ENCODE results near the gene MYO18B.
"Not testable (repeated sequence)": the region's sequence is repeated elsewhere in the genome, so short reads cannot be mapped to it uniquely, and the experiment has no call there.

MYO18B gene, protein sequence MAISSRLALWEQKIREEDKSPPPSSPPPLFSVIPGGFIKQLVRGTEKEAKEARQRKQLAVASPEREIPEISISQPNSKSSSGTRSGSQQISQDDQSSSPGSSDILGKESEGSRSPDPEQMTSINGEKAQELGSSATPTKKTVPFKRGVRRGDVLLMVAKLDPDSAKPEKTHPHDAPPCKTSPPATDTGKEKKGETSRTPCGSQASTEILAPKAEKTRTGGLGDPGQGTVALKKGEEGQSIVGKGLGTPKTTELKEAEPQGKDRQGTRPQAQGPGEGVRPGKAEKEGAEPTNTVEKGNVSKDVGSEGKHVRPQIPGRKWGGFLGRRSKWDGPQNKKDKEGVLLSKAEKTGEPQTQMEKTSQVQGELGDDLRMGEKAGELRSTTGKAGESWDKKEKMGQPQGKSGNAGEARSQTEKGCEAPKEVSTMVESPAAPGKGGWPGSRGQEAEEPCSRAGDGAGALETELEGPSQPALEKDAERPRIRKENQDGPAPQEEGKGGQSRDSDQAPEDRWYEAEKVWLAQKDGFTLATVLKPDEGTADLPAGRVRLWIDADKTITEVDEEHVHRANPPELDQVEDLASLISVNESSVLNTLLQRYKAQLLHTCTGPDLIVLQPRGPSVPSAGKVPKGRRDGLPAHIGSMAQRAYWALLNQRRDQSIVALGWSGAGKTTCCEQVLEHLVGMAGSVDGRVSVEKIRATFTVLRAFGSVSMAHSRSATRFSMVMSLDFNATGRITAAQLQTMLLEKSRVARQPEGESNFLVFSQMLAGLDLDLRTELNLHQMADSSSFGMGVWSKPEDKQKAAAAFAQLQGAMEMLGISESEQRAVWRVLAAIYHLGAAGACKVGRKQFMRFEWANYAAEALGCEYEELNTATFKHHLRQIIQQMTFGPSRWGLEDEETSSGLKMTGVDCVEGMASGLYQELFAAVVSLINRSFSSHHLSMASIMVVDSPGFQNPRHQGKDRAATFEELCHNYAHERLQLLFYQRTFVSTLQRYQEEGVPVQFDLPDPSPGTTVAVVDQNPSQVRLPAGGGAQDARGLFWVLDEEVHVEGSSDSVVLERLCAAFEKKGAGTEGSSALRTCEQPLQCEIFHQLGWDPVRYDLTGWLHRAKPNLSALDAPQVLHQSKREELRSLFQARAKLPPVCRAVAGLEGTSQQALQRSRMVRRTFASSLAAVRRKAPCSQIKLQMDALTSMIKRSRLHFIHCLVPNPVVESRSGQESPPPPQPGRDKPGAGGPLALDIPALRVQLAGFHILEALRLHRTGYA (N-terminal part only)

DNA sequence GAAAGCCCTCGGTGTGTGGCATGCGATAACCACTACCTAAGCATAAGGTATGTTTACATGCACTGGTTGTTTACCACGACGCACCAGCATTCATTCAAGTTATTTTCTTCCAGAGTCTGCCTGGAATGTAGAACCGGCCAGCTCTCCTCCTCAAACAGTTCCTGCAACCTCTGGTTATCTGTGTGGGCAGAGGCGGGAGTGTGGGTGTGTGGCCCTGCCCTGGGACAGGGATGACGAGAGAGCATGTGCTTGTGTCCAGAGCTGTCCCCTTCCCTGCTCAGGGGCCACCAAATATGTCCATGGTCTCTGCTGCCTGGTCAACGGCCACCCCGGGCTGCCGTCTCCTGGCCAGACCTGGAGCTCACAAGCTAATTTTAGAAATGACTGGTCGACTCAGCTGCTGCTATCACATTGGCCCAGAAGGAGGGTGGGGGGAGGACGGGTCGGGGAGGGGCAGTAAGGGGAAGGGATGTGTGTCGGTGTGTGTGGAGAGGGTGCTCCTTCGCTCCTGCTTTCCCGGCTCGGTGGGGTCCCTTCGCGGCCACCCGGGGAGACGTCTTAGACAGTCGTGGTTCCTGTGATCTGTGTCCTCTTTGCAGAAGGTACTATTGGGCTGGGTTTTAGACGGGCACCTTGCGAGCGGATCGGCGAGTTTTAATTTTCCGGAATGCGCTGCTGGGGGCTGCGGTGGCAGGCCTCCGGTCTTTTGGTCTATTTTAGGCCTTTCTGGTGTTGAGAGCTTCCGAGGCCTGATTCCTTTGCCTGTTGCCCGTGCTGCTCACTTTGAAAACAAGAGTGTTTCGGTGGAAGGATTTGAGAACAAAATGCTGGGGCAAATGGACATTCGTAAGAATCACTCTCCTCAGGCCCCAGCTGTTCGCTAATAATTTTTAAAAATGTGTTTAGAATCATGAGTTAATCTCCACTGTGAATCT lies at the start of gene MYO18B:
Gene MYO18B, plus strand, starts transcription at position 497 of the 935 bp plus-strand sequence. CDS start 18,905 bp downstream, outside the sequence.
- DNase-seq = no peak

DNA sequence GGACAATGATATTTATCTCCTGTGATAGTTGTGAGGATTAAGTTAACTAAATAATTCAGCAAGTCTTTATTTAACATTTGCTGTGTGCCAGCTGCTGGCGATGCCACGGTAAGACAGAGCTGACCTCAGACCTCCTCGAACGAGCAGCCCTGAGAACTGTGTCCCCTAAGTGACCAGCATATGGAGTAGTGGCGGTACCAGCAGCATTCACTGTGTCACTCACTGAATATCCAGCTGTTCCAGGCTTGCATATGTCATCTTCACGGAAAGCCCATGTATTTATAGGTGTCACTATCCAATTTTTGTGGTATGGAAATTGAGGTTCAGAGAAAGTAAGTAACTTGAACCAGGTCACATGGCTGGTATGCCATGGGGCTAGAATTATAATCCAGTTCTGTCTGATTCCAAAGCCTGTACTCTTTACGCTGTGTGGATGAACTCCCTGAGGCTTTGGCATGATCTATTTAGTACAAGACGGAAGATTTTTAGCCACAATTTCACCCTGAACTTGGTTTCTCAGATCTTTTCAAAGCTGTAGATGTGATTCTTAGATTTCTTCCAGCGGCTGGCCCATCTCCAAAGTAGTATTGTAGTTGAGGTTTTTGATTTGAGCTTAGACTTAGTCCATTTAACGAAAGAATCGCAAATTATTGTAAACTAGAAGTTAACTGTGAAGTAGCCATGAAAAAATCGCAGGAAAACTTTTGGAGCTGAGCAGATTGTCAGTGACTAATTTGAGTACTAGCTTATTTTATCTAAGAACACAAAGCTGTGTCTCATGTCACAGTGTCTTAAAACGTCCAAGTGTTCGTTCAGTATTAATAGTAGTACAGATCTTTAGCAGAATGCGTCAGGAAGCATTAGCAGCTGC lies 49.4 kb upstream of the MYO18B start:
- no peak for DNase-seq

DNA sequence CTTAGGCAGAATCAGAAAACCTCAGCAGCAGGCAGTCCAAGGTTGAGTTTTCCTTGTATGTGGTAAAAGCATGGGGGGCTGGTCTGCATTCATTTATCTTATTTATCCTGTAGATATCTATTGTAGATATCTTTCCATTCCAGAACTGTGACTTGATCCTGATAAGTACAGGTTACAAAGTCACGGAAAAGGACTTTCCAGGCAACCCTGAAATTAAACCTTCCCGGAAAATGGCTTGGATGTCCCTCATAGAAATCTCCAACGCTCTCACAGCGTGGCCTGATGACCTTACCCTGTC lies 48.8 kb upstream of the MYO18B start:
- no peak for DNase-seq

DNA sequence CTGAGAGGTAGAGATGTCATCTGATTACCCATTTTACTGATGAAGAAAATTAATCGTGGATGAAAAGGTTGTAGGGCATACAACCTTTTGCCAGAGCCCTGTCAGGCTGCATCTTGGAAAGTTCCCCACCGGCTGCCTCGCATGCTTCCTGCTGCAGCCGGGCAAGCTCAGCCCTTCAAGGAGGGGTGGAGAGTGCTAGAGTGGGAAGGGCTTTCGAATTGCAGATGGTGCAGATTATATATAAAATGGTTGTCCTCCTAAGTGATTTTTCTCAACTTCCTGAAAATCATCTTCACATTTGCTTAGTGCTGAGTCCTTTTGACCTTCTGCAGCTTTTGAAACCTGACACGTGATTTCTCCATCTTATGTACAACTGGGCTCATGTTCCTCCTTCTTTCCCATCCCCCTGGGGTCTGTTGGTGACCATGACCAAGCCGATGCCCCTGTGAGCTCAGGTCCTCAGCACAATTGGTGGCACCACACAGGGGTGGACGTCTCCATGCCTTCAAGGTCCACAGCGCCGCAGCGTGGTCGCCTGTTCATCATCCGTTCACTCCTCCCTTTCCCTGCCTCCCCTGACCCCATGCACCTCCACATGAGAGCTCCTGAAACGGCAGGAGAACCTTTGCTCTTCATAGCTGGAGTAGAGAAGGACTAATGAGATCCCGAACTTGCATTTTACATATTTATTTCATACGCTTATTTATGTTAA lies 47.6 kb upstream of the MYO18B start:
- DNase-seq = no peak

DNA sequence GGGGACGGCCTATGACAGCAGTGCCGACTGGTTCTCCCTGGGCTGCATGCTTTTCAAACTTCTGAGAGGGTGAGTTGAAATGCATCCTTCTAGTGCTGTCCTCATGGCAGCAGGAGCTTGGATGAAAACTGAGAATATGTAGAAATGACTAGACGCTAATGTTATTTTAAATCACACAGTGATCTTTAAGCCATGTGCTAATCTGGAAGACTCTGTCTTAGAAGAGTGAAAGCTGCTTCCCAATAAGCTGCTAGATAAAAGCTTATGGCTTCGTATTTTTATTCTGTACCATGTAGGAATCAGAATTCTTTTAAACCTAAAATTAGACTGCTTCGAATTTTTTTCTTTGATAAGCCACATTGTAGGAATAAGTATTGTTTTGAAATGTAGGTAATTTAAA lies 46.8 kb upstream of the MYO18B start:
- no peak for DNase-seq

DNA sequence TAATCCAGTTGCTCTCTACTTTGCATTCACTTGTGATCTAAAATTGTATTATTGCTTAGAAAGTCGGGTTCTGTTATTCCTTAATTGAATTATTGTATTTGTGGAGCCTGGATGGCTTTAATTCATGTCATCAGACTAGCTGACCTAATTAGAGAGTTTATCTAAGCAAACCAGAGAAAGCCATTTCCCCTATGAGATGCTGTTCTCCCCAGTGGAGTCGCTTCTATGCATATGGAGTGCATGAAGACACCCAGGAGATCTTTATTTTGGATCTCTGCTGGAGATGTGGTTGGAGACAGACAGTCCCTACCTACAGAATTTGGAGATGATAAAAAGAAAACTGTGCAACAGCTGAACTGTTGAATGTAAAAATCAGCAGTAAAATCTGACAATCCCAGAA lies 45.2 kb upstream of the MYO18B start:
- DNase-seq = no peak

DNA sequence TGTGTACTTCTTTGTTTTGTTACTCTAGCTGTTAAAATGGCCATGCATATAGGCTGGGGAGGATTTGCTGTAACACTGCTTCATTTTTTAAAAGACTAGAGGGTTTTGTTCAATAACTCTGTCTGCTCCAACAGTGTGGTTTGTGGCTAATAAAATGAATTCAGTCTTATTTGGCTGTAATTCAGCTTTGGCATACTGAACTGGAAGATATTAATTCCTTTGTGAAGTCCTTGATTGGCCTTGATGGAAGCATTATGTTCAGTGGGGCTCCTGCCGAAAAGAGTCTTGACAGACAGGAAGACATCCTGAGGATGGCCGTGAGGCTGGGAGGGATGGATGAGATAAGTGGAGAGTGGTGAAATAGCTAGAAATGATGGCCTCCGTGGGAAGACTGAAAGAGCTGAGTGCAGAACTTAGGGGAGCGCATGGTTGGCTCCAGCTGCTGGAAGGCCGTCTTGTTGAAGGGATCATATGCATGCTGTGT lies 44.8 kb upstream of the MYO18B start:
- DNase-seq = no peak

DNA sequence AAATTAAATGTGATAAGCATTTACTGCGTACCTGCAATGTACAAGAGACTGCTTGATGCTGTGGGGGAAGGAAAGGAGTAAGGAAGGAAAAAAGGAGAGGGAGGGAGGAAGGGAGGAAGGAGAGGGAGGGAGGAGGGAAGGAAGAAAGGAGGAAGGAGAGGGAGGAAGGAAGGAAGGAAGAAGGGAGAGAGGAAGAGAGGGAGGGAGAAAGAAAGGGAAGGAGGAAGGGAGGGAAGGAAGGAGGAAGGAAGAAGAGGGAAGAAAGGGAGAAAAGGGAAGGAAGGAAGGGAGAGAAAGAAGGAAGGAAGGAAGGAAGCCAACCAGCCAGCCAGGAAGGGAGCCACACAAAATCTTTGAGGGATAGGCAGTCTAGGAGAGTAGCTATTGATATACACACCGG lies 44.0 kb upstream of the MYO18B start:
- DNase-seq = no peak

DNA sequence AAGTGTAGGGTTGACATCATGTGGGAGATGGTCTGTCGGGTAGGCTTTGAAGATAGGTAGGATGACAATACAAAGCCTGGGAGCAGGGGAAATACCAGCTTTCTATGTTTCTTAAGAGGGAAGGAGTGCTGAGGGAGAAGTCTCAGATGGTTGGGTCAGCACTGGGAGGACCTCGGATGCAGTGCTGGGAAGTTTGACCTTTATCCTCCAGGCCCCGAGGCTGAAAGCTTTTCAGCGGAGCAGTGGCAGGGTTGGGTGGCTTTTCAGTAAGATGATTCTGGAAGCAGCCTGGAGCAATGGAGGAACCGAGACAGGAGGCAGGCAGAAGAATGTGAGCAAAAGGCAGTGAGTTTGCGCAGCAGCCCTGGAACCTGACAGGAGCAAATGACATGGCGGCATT lies 43.5 kb upstream of the MYO18B start:
- no peak for DNase-seq

DNA sequence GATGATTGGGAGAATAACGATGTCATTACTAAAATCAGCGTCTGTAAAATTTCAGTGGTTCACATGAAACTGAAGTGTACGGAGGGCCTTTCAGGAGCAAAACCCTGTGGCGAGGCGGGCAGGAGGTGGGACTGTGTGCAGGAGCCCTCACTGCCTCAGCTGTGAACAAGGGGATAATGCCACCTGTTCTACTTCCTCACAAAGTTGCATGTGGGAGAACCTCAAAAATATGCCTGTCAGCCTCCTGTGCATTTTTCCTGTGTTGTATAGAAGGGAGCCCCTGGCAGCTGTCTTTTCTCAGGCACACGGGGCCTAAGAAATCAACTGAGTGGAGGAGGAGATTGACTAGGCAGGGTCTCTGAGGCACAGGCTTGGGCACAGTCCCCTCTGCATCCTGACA lies 43.0 kb upstream of the MYO18B start:
- no peak for DNase-seq

DNA sequence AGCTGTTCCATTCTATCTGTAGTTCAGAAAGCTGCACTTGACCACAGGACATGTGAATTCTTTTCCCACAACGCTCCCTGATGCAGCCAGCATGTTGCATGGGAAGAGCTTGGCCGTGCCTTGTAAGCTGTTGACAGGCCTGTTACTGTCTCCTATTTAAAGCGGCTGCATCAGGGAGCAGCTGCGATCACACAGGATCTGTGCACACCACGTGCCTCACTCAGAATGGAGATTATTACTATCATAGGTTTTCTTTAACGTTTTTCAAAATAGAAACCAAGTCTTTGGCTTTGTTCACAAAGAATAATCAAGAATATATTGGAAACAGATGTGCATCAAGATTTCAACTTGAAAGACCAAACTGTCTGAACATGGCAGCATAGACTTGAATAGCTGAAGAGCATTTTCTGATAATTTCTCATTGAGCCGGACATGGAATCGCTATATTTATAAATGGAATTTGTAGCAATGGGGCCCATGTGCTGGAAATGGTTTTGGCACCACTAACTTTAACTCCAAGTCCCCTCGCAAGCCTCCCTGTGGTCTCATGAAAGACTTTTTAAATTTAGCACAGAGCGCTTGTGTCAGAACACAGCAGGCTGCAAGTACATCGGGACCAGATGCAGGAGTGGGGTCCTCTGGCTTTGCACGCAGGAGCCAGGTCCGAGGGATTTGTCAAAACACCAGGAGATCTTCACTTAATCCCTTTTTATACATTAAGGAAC lies 40.8 kb upstream of the MYO18B start:
- no peak for DNase-seq

DNA sequence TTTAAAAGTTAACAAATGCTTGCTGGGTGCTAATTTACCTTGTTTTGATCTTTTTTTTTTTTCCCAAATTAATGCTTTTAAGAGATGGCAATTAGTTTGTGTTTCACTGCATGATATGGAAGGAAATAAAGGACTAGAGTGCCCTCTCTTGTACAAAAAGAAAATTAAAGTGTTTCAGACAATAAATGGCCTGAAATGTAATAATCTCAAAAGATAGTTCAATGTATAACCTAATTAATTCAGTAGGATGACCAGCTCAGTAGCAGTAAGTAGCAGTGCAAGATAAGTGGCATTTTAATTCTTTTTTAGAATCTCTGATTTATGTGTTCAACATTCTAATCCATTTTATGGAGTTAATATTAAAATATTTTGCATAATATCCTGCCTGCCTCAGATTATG lies 39.9 kb upstream of the MYO18B start:
- DNase-seq = no peak

DNA sequence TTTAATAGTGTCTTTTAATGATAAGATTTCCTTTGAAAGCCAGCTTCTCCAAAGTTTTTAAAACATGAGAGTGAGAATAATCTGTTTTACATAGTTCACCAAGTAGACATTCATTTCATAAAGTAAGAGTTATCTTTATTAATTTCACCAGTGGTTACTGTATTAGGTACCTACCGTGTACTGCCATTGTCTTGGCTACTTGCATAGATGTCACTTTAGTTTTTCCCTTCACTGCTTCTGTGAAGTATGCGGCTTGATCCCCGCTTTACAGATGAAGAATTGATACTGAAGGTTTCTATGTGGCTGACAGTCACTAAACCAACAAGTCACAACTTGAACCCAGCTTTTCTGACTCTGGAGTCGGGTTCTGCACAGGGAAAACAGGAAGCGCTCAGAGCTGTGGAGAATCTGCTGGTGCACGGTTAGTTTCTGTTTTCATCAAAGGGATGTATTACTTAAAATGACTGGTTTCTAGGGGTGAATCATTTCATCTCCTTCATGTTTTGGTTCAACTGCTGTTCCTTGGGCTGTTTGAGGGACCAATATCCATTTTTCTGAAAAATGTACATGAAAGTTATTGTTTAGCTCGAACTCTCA lies 39.3 kb upstream of the MYO18B start:
- no peak for DNase-seq

DNA sequence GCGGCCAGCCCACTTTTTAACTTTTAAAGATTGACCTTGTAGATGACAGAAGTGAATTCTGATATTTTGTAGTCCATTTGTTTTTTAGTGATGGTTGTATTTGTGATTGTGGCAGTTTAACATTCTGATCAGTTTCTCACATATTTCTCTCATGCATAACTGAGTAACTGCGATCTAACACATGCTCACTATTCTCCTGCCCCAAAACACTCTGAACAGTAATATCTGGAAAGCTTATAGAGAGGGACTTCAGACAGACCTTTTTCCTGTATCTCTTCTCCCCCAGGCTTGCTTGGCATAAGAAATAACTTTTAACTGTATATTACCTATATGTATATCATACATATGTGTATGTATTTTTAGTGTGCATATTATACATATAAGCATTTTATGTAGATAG lies 37.3 kb upstream of the MYO18B start:
- DNase-seq = no peak

DNA sequence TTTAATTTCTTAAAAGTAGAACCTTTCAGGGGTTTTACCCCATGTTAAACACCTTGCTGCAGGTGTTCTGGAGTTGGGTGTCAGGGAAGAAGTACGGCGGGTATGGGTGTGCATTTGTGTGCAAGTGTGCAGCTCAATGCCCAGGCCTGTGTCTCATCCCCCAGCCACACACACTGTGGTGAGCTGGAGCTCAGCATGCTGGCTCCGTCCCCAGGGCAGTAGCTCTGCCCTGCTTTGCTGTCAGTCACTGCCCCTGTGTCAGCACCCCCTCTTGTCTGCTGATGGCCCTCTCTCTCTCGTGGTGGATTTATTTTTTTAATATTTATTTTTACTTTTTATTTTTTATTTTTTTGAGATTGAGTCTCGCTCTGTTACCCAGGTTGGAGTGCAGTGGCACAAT lies 35.8 kb upstream of the MYO18B start:
- DNase-seq = no peak

DNA sequence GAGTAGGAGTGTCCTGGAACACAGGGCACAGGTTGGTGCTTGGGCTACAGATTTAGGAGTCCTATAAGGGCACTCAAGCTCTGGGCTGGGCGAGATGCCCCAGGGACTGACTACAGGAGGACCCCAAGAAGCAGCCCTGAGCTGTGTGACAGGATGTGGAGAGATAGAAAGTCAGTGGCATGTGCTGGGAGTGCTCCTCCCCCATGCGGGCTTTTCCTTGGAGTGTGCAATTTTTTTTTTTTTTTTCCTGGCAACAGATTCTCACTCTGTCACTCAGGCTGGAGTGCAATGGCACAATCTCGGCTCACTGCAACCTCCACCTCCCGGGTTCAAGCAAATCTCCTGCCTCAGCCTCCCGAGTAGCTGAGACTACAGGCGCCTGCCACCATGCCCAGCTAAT lies 33.6 kb upstream of the MYO18B start:
- not testable (repeated sequence) for DNase-seq

DNA sequence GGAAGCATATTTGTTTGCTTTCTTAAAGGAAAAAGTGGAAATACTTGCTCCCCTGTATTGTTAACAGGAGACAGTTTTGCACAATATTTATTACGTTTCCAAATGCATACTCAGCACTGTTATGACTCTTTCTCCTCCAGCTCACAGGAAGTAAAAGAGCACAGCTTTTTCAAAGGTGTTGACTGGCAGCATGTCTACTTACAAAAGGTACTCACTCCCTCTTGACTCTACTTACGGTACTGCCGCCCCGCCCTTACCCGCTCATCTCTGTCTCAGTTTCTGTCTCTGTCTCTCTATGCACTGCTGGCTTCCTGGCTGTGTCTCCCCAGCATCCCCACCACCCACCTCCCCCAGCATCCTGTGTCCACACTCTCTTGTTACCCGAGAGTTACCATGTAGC lies 32.2 kb upstream of the MYO18B start:
- DNase-seq = no peak

DNA sequence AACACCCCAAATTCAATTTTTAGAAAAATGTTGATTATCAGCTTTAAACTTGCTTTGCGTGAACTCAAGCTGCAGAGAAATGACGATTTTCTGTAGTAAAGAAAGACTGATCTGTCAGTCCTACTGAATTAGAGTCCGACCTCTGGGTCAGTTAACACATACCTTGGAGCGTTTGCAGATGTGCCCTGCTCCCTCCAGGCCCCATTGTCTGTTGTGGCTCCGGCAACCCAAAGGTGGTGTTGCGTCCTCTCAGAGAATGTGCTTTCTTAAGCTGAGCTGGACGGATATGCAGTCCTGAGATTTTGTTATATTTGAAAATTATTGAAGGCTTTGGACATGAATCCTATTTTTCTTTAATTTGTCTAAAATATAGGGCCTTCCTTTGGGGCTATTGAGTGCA lies 31.5 kb upstream of the MYO18B start:
- no peak for DNase-seq

DNA sequence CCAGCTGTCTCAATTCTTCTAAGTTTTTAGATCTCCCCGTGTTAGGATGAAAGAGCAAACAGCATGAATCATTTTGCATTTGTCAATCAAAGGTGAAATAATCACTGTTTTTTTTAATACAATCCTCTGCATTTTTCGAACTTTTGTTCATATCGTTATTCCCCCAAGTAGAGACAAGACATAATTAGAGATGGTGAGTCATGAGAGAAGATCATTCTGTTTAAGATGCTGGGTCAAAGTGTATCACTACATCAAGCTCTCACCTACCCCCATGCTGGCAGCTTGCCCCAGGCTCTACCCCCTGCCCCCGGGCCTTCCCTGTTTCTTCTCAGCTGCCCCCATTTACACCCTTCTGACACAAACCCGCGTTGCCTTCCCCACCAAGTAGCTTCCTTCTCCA lies 30.5 kb upstream of the MYO18B start:
- DNase-seq = no peak

Data from NCI-H187 treated with DMSO at 0.1 percent for 48 hours (cell line).